Ovary (tissue), 9 donors: ENCODE results near the gene RANBP17. TPM values are rescaled to one million over a fixed set of nuclear protein-coding genes. Genes with fewer than 3 reads are reported as not detected.
"Not testable (repeated sequence)": the region's sequence is repeated elsewhere in the genome, so short reads cannot be mapped to it uniquely, and the experiment has no call there.

Source experiments
- DNase-seq, 5 donors: peaks; one replicate each; pipeline ENCODE4 v3.0.0-alpha.2; 2019 to 2020
- H3K27ac ChIP-seq, 2 donors: fragments of 200-600 bp; one replicate each; pipeline versions ENCODE4 v1.5.1 to v1.8.0; 2019 to 2022
- H3K27me3 ChIP-seq: fragments of 200-600 bp; one replicate; pipeline ENCODE4 v1.8.0; 2022
- H3K36me3 ChIP-seq: fragments of 200-600 bp; sonication (generic); one replicate; pipeline ENCODE4 v1.5.1; 2019
- H3K4me1 ChIP-seq: one replicate; pipeline ENCODE4 v1.8.1; 2013; ENCODE audit warnings: mild to moderate bottlenecking, moderate library complexity; ENCODE audit not compliant: insufficient read depth
- H3K4me3 ChIP-seq: fragments of 200-600 bp; sonication (generic); one replicate; pipeline ENCODE4 v1.5.1; 2017
- H3K9me3 ChIP-seq, 2 donors: fragments of 200-600 bp in 1 of 2; sonication (generic) in 1 of 2; one replicate each; pipeline versions ENCODE4 v1.5.1 to v1.8.1; 2013 to 2019; ENCODE audit warnings: mild to moderate bottlenecking in 1 of 2, moderate library complexity in 1 of 2
- CTCF ChIP-seq, 3 donors: fragments of 450-650 bp in 2 of 3; fragments of 200-600 bp in 1 of 3; IDR thresholded peaks; one replicate each; pipeline versions ENCODE4 v1.5.1 to v1.8.0; 2016 to 2022; ENCODE audit warnings: antibody characterized with exemption in 3 of 3, mild to moderate bottlenecking in 1 of 3
- EP300 ChIP-seq: sonication (generic); formaldehyde crosslinking; IDR thresholded peaks from one replicate; pipeline ENCODE4 v1.6.1; 2017; ENCODE audit warnings: antibody characterized with exemption
- POLR2A ChIP-seq: fragments of 450-650 bp; IDR thresholded peaks from one replicate; pipeline ENCODE4 v1.6.1; 2017; ENCODE audit warnings: antibody characterized with exemption, mild to moderate bottlenecking, moderate library complexity
- WGBS, 3 donors: extraction: QIAGEN DNeasy Blood & Tissue Kit in 1 of 3; methylation state at CpG; one replicate each; pipeline versions ENCODE4 v1.1.5 to v1.1.7; 2013 to 2017; 5-methylcytosine and 5-hydroxymethylcytosine counted together
- intact Hi-C, 4 donors: fragments of 100-400 bp; cut with DNase I; formaldehyde crosslinking; loops; one replicate each; pipeline versions ENCODE4 v1.11.0 to v1.15.1; 2022 to 2023
- polyA plus RNA-seq, 2 donors: library from polyadenylated mRNA; stranded (reverse); fragments of 200-250 nt in 1 of 2; fragments of 350-450 nt in 1 of 2; fragmentation: Illumina TruSeq in 1 of 2; extraction: RNeasy Lipid Tissue Mini Kit (QIAGEN cat#74804) in 1 of 2; gene quantifications; one replicate each; pipeline ENCODE4 v1.2.3, GENCODE V29; 2013 to 2014
- total RNA-seq, 7 donors: library from RNA; depleted of rRNA in 2 of 7; stranded (reverse); fragments of >200 nt in 2 of 7; fragmentation: NEBNext Ultra II Directional in 3 of 7; extraction: Animal tissue kit (Norgen Biotek cat#: 25700) in 3 of 7; gene quantifications; one replicate each; pipeline versions ENCODE4 v1.1.0 to v1.2.4, GENCODE V29; 2016 to 2023
- donor health status: DM: no; HTN: no; CAD: no; lungs with moderate emphysema.
- donor health status: DM: no; HTN: no; CAD: no.
- donor health status: Bipolar disorder and iron deficiency.
- donor health status: DM: yes; HTN: yes; CAD: no.
- donor health status: DM: no; HTN: no; CAD: no.
- donor health status: DM: yes; HTN: yes; CAD: no.

The RANBP17 gene
- total and polyA plus RNA-seq, 9 donors: 1.3 to 16.1 (median 8.5) TPM

- intact Hi-C loops: no loop called here
- Histone ChIP-seq H3K4me1 (no peaks in the 10 kb centered on the region), H3K36me3 (no peaks in the 10 kb centered on the region), H3K27ac (no peak overlapping the region), H3K9me3 (no peaks in the 10 kb centered on the region), H3K4me3 (no peak overlapping the region), H3K27me3 (no peaks in the 10 kb centered on the region)
- DNase-seq: no peak
- TF ChIP-seq EP300: no peak
- no peak for TF ChIP-seq CTCF (IDR thresholded peaks at IDR 0.05)
- no peak for TF ChIP-seq POLR2A
These were observed 42.0 kb upstream of the RANBP17 start for GRCh38 chr5:170819824-170820223.

GRCh38 chr5:170821257-170821800 is 40.5 kb upstream of the RANBP17 start:
- Histone ChIP-seq H3K4me1 (no peaks in the 10 kb centered on the region), H3K27ac (no peak overlapping the region), H3K9me3 (peaks cover 0 to 7% of the 10 kb centered on the region in 2 donors), H3K36me3 (no peaks in the 10 kb centered on the region), H3K27me3 (no peaks in the 10 kb centered on the region), H3K4me3 (no peak overlapping the region)
- WGBS, 3 donors: 59 to 74% (median 68%) methylated on average over 4 of the region's 4 CpGs
- TF ChIP-seq POLR2A (no peak), CTCF (IDR thresholded peaks at IDR 0.05) (no peak), EP300 (no peak)
- no peak for DNase-seq
- intact Hi-C loops: no loop called here

- intact Hi-C loops: no loop called here
- H3K4me1 ChIP-seq: no peaks in the 10 kb centered on the region
- H3K9me3 ChIP-seq: peaks cover 0 to 7% of the 10 kb centered on the region in 2 donors
- 57 to 64% (median 62%) methylated on average over 2 of the region's 2 CpGs for WGBS, 3 donors
- no peaks in the 10 kb centered on the region for H3K36me3 ChIP-seq
- H3K4me3 ChIP-seq: no peak overlapping the region
- TF ChIP-seq POLR2A (no peak), CTCF (IDR thresholded peaks at IDR 0.05) (no peak), EP300 (no peak)
- no peaks in the 10 kb centered on the region for H3K27me3 ChIP-seq
- DNase-seq: no peak
- H3K27ac ChIP-seq: no peak overlapping the region
These were observed 35.7 kb upstream of the RANBP17 start for GRCh38 chr5:170826117-170826516.

GRCh38 chr5:170832241-170832640 is 29.6 kb upstream of the RANBP17 start:
- Histone ChIP-seq H3K27me3 (no peaks in the 10 kb centered on the region), H3K36me3 (no peaks in the 10 kb centered on the region), H3K27ac (no peak overlapping the region), H3K4me1 (no peaks in the 10 kb centered on the region), H3K4me3 (no peak overlapping the region), H3K9me3 (no peaks in the 10 kb centered on the region)
- no peak for DNase-seq
- no peak for TF ChIP-seq POLR2A
- TF ChIP-seq EP300: no peak
- TF ChIP-seq CTCF (IDR thresholded peaks at IDR 0.05): no peak
- 69 to 75% (median 75%) methylated on average over 7 of the region's 7 CpGs for WGBS, 3 donors
- intact Hi-C loops: no loop called here

GRCh38 chr5:170833981-170834380 is 27.8 kb upstream of the RANBP17 start:
- H3K27ac ChIP-seq, H3K4me3 ChIP-seq, H3K4me1 ChIP-seq, H3K27me3 ChIP-seq, intact Hi-C loops, H3K9me3 ChIP-seq, DNase-seq, H3K36me3 ChIP-seq: not testable (repeated sequence)
- WGBS, 3 donors: 82 to 91% (median 89%) methylated on average over 2 of the region's 2 CpGs
